Activated naive CD8-positive, alpha-beta T cell treated with anti-CD3 and anti-CD28 coated beads, Interleukin-2, amount 10 ng/mL, durations not matched to agents 7 days and 5 days (primary cell): ENCODE measurements around the gene BEX3. TPM values are rescaled to one million over a fixed set of nuclear protein-coding genes. Genes with fewer than 3 reads are reported as not detected.
"Not testable (repeated sequence)": the region's sequence is repeated elsewhere in the genome, so short reads cannot be mapped to it uniquely, and the experiment has no call there.

Source experiments
- ATAC-seq: fragments of 150-1000 bp; cut with Tn5 transposase; one replicate; pipeline ENCODE4 v1.10.0; 2021; ENCODE audit warnings: low read depth, moderate library complexity
- POLR2A ChIA-PET: fragments of 350-600 bp; sonication (Branson Sonifier 250); formaldehyde crosslinking; loops from one replicate; lab custom pipeline; 2021; ENCODE audit warnings: antibody characterized with exemption; lab: Charles Lee
- DNase-seq: peaks from one replicate; pipeline ENCODE4 v3.0.0; 2021
- H3K27ac Mint-ChIP-seq: one replicate; pipeline ENCODE4 v1.8.0; 2022; ENCODE audit warnings: mild to moderate bottlenecking, mixed read lengths
- H3K27me3 Mint-ChIP-seq: one replicate; pipeline ENCODE4 v1.8.0; 2022; ENCODE audit warnings: mild to moderate bottlenecking, moderate library complexity, mixed read lengths
- H3K36me3 Mint-ChIP-seq: one replicate; pipeline ENCODE4 v1.8.0; 2021; ENCODE audit warnings: mild to moderate bottlenecking, mixed read lengths
- H3K4me1 Mint-ChIP-seq: one replicate; pipeline ENCODE4 v1.8.0; 2021; ENCODE audit warnings: mixed read lengths
- H3K4me3 Mint-ChIP-seq: one replicate; pipeline ENCODE4 v1.8.0; 2022; ENCODE audit warnings: mild to moderate bottlenecking, moderate library complexity, mixed read lengths
- H3K9me3 Mint-ChIP-seq: one replicate; pipeline ENCODE4 v1.8.0; 2021; ENCODE audit warnings: mixed read lengths
- total RNA-seq, 2 experiments: library from RNA; stranded (reverse); gene quantifications; one replicate each; pipeline ENCODE4 v1.2.3, GENCODE V29; 2021

The BEX3 gene
- total RNA-seq, 2 experiments from 2014 or later = 15.1 to 15.8 TPM

GRCh38 chrX:103361798-103362197, 14.5 kb upstream of the BEX3 start:
- Mint-ChIP-seq H3K9me3 (no peaks in the 10 kb centered on the region), H3K4me1 (no peaks in the 10 kb centered on the region), H3K4me3 (no peak overlapping the region), H3K36me3 (no peaks in the 10 kb centered on the region), H3K27me3 (peaks cover 2% of the 10 kb centered on the region), H3K27ac (no peak overlapping the region)
- no peak for ATAC-seq
- DNase-seq = no peak
- POLR2A ChIA-PET = interaction anchor here (0.5 kb wide), 1 partner anchor 1954 kb away, joined by 3 read pairs; the partner anchor contains the start of gene GLA

DNA sequence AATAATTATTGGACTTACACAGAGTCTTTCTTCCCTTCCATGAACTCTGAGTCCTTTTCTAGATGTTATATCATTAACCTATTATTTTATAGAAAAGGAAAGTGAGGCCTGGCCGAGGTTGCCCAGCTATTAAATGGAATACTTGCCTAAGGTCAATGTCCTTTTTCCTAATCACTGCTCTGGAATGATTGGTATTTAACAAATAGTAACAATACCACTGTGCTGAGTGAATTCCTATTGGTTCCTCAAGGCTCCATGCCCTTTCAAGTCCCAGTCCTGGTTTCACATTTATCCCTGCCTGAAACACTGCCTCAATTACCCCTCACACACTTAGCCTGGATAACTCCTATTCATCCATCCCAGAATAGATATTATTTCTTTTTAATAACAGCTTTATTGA, 13.9 kb upstream of the BEX3 start:
- H3K27ac Mint-ChIP-seq = no peak overlapping the region
- ATAC-seq (no peak), DNase-seq (no peak)
- H3K27me3 Mint-ChIP-seq = peaks cover 4% of the 10 kb centered on the region
- H3K4me1 Mint-ChIP-seq = no peaks in the 10 kb centered on the region
- POLR2A ChIA-PET = interaction anchor here (0.5 kb wide), 1 partner anchor 1955 kb away, joined by 3 read pairs; the partner anchor contains the start of gene GLA
- H3K36me3 Mint-ChIP-seq = no peaks in the 10 kb centered on the region
- no peaks in the 10 kb centered on the region for H3K9me3 Mint-ChIP-seq
- H3K4me3 Mint-ChIP-seq = no peak overlapping the region

DNA sequence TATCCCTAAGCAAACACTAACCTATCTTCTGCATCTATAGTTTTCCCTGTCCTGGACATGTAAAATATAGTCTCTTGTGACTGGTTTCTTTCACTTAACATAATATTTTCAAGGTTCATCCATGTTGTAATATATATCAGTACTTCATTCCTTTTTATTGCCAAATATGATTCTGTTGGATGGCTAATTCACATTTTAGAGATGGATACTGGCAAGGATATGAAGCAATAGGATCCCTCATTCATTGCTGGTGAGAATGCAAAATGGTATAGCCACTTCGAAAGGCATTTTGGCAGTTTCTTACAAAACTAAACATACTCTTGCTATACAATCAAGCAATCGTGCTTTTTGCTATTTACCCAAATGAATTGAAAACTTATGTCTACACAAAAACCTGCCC, 13.3 kb upstream of the BEX3 start:
- ATAC-seq (no peak), DNase-seq (no peak)
- POLR2A ChIA-PET = no interaction called here
- no peaks in the 10 kb centered on the region for H3K4me1 Mint-ChIP-seq
- H3K27me3 Mint-ChIP-seq = peaks cover 4% of the 10 kb centered on the region
- no peaks in the 10 kb centered on the region for H3K9me3 Mint-ChIP-seq
- no peak overlapping the region for H3K27ac Mint-ChIP-seq
- no peak overlapping the region for H3K4me3 Mint-ChIP-seq
- no peaks in the 10 kb centered on the region for H3K36me3 Mint-ChIP-seq

GRCh38 chrX:103367502-103367901, 8.8 kb upstream of the BEX3 start:
- Mint-ChIP-seq H3K36me3 (no peaks in the 10 kb centered on the region), H3K27ac (no peak overlapping the region), H3K27me3 (peaks cover 7% of the 10 kb centered on the region), H3K4me3 (no peak overlapping the region), H3K4me1 (no peaks in the 10 kb centered on the region), H3K9me3 (no peaks in the 10 kb centered on the region)
- ATAC-seq (no peak), DNase-seq (no peak)
- POLR2A ChIA-PET = no interaction called here

GRCh38 chrX:103369479-103369878, 6.9 kb upstream of the BEX3 start:
- Mint-ChIP-seq H3K4me1 (no peaks in the 10 kb centered on the region), H3K9me3 (no peaks in the 10 kb centered on the region), H3K36me3 (no peaks in the 10 kb centered on the region), H3K27me3 (peaks cover 7% of the 10 kb centered on the region), H3K4me3 (no peak overlapping the region), H3K27ac (no peak overlapping the region)
- DNase-seq = no peak
- ATAC-seq = no peak
- POLR2A ChIA-PET = no interaction called here

- H3K4me1 Mint-ChIP-seq = peaks cover 6% of the 10 kb centered on the region
- no peak overlapping the region for H3K27ac Mint-ChIP-seq
- no peak for ATAC-seq
- H3K9me3 Mint-ChIP-seq = no peaks in the 10 kb centered on the region
- no peaks in the 10 kb centered on the region for H3K36me3 Mint-ChIP-seq
- peaks cover 3% of the 10 kb centered on the region for H3K27me3 Mint-ChIP-seq
- no peak for DNase-seq
- POLR2A ChIA-PET = no interaction called here
- H3K4me3 Mint-ChIP-seq = no peak overlapping the region
Measured at GRCh38 chrX:103372886-103373285, 3.5 kb upstream of the BEX3 start.

- POLR2A ChIA-PET = no interaction called here
- Mint-ChIP-seq H3K9me3 (no peaks in the 10 kb centered on the region), H3K4me3 (no peak overlapping the region), H3K36me3 (no peaks in the 10 kb centered on the region), H3K27ac (no peak overlapping the region), H3K27me3 (peaks cover 1% of the 10 kb centered on the region), H3K4me1 (peaks cover 6% of the 10 kb centered on the region)
- ATAC-seq (no peak), DNase-seq (no peak)
Measured at GRCh38 chrX:103373581-103373980, 2.8 kb upstream of the BEX3 start.

- H3K4me1 Mint-ChIP-seq = peaks cover 6% of the 10 kb centered on the region
- peak overlapping the region; percentile 73 for H3K4me3 Mint-ChIP-seq
- ATAC-seq (peak; percentile 38), DNase-seq (peak; percentile 28)
- peak overlapping the region; percentile 30 for H3K27ac Mint-ChIP-seq
- H3K27me3 Mint-ChIP-seq = no peaks in the 10 kb centered on the region
- H3K36me3 Mint-ChIP-seq = no peaks in the 10 kb centered on the region
- POLR2A ChIA-PET = no interaction called here
- H3K9me3 Mint-ChIP-seq = no peaks in the 10 kb centered on the region
Measured at GRCh38 chrX:103376979-103377324, 614 bp downstream of the BEX3 start.

- H3K9me3 Mint-ChIP-seq = no peaks in the 10 kb centered on the region
- H3K27me3 Mint-ChIP-seq = no peaks in the 10 kb centered on the region
- POLR2A ChIA-PET = no interaction called here
- ATAC-seq = no peak
- no peak for DNase-seq
- H3K27ac Mint-ChIP-seq = no peak overlapping the region
- H3K4me1 Mint-ChIP-seq = peaks cover 6% of the 10 kb centered on the region
- H3K36me3 Mint-ChIP-seq = no peaks in the 10 kb centered on the region
- H3K4me3 Mint-ChIP-seq = no peak overlapping the region
Measured at GRCh38 chrX:103378990-103379389, 2.7 kb downstream of the BEX3 start.

DNA sequence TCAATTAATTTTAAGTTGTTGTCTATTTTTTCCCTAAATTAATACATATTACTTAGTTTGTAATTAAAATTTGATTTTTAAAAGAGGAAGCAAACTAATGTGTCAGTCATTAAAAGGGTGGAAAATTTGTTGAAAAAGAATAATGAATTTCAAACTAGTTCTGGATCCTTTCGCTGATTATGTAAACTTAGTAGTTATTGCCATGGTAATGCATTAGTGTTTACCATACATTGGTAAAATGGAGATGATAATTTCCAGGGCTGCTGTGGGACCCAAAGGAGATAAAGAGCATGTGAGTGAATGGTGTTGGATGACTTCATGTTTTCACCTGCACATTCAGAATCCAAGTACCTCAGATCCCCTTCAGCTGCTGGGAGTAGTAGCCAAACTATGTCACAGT, 6.5 kb downstream of the BEX3 start:
- H3K27ac Mint-ChIP-seq = no peak overlapping the region
- H3K4me1 Mint-ChIP-seq = no peaks in the 10 kb centered on the region
- no peaks in the 10 kb centered on the region for H3K27me3 Mint-ChIP-seq
- H3K36me3 Mint-ChIP-seq = no peaks in the 10 kb centered on the region
- POLR2A ChIA-PET = no interaction called here
- no peak overlapping the region for H3K4me3 Mint-ChIP-seq
- ATAC-seq (no peak), DNase-seq (no peak)
- no peaks in the 10 kb centered on the region for H3K9me3 Mint-ChIP-seq

DNA sequence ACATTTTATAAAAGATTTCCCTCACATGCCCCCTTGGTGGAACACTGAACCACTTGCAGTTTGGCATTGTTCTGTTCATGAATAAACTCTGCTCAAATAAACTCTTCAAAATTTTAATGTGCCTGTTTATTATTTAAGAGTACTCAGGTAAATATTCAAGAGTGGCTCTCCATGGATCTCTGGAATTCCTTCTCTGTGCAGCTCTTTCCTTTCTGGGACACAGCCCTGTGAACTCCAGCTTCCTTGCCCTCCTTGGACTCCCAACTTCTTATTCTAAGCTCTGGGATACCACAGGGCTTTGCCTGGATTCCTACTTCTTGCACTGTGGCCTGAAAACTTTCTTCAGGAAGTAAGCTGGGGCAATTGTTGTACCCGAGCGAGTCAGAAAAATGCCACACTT, 8.3 kb downstream of the BEX3 start:
- POLR2A ChIA-PET = no interaction called here
- H3K9me3 Mint-ChIP-seq = no peaks in the 10 kb centered on the region

DNA sequence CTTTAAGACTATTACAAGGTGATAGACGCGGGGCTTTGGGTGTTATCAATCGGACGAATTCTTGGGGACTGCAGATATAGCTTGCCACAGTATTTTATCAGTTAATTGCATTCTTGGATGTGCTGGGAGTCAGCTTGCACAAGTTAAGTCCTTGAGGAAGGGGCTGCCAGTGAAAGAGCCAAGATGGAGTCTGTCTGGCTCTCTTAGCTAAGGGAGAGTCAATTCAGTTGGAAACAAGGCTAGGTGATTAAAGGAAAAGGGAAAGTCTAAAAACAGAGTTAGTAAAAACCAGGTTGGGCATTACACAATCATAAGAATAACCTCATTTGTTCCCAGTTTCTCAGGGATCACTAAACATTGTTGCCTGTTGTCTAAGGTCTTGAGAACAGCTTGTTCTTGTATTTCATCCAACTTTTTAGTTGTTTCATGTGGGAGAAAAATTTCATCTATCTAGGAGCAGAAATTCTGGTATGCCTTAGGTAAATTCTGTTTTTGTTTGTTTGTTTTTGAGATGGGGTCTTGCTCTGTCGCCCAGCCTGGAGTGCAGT, 9.0 kb downstream of the BEX3 start:
- POLR2A ChIA-PET, ATAC-seq, H3K9me3 Mint-ChIP-seq, H3K4me3 Mint-ChIP-seq, H3K4me1 Mint-ChIP-seq, H3K27ac Mint-ChIP-seq, H3K36me3 Mint-ChIP-seq, DNase-seq, H3K27me3 Mint-ChIP-seq: not testable (repeated sequence)

More for the DNA sequence above, 8.3 kb downstream of the BEX3 start:
- Mint-ChIP-seq H3K4me1 (no peaks in the 10 kb centered on the region), H3K4me3 (no peak overlapping the region), H3K27me3 (peaks cover 6% of the 10 kb centered on the region), H3K27ac (no peak overlapping the region), H3K36me3 (no peaks in the 10 kb centered on the region)
- DNase-seq = no peak
- ATAC-seq = no peak

DNA sequence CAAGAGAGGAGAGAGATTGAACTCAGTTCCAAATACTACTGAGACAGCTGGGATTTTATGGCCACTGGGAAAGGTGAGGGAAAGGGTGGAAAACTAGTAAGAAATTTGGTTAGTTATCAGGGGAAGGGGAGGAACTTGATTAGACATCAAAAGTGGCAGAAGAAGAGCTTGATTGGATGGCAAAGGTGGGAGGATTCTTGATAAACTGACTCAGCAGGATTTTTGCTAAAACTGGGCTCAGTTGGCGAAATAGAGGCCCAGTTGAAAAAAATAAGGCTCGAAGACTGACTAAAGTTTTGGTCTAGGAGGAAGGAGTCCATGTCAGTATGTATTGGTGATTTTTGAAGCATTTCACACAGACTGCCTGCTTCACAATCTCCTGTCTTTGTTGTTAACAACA, 10.0 kb downstream of the BEX3 start:
- ATAC-seq (no peak), DNase-seq (no peak)
- H3K36me3 Mint-ChIP-seq = no peaks in the 10 kb centered on the region
- no peak overlapping the region for H3K27ac Mint-ChIP-seq
- POLR2A ChIA-PET = no interaction called here
- no peak overlapping the region for H3K4me3 Mint-ChIP-seq
- H3K4me1 Mint-ChIP-seq = no peaks in the 10 kb centered on the region
- peaks cover 17% of the 10 kb centered on the region for H3K27me3 Mint-ChIP-seq
- no peaks in the 10 kb centered on the region for H3K9me3 Mint-ChIP-seq

DNA sequence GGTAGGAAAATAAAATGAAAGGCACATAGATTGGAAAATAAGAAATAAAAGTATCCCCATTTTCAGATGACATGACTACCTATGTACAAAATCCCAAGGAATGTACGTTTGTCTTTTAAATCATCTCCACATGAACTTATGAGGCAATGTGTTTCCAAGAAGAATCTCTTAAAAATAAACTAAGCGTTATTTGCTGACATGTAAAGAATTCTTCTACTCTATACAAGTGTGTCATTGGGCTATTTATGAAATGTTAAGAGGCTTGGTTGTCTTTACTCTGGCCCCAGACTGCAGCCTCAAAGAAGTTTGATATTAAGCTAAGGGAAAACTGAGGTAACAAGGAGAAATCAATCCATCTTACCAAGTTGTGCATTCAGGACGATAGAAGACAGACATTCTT, 17.1 kb downstream of the BEX3 start:
- H3K27ac Mint-ChIP-seq = no peak overlapping the region
- no peaks in the 10 kb centered on the region for H3K9me3 Mint-ChIP-seq
- no peak overlapping the region for H3K4me3 Mint-ChIP-seq
- POLR2A ChIA-PET = no interaction called here
- H3K4me1 Mint-ChIP-seq = peaks cover 2% of the 10 kb centered on the region
- ATAC-seq (no peak), DNase-seq (no peak)
- H3K36me3 Mint-ChIP-seq = no peaks in the 10 kb centered on the region
- H3K27me3 Mint-ChIP-seq = peaks cover 20% of the 10 kb centered on the region

- Mint-ChIP-seq H3K4me1 (peaks cover 2% of the 10 kb centered on the region), H3K9me3 (no peaks in the 10 kb centered on the region), H3K27ac (no peak overlapping the region), H3K27me3 (peaks cover 5% of the 10 kb centered on the region), H3K4me3 (no peak overlapping the region), H3K36me3 (no peaks in the 10 kb centered on the region)
- DNase-seq (no peak), ATAC-seq (no peak)
- POLR2A ChIA-PET = no interaction called here
Measured at GRCh38 chrX:103396186-103396585, 19.8 kb downstream of the BEX3 start.
